ENCODE results near the gene FNTB. TPM values are rescaled to one million over a fixed set of nuclear protein-coding genes. Genes with fewer than 3 reads are reported as not detected.

The FNTB gene
- total and polyA plus RNA-seq, 9 of the 15 experiments (the other 6 are each of a cell fraction or from before 2014, with no cell fraction given), result 6.9 to 23.2 (median 12.2) TPM

DNA sequence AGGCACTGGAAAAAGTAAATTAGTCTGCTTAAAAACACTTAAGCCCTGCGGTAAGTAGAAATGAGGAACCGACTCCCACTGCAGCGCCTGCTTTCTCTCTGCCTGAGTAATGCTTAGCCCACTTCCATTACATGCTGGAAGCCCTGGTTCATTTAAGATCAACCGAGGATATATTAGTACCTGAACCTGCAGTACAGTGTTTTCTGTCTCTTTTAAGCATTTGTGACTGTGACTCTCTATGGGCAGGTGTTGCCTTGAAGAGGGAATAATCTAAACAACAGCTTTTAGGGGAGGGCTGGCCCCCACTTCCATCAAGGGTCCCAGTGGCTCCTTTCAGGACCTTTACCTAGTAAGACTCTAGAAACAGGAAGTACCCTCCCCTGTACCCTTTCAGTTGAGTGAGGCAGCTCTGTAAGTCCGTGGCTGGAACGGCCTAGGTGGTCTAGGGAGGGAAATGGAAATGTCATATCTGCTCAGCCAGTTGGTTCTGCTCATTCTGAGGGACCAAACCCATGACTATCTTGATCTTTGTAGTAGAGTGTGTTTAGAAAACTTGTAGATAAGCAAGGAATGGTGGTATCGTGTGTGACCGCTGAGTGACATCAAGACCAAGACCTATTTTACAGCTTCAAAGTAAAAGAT lies 56.2 kb downstream of the FNTB start (continued):
- no peak for TF ChIP-seq SIX5 (IDR thresholded peaks at IDR 0.05; ENCODE audit: borderline replicate concordance in 1 of 2, insufficient read depth in 1 of 2, low read depth in 1 of 2, low read length in 2 of 2)
- no peak for TF ChIP-seq POLR2H (tag; IDR thresholded peaks at IDR 0.05; ENCODE audit: low read depth)
- TF ChIP-seq ZKSCAN3 (CRISPR knock-in tag; IDR thresholded peaks at IDR 0.05), result no peak
- no peak for TF ChIP-seq STAG1 (CRISPR knock-in tag; IDR thresholded peaks at IDR 0.05; ENCODE audit: borderline replicate concordance)
- no peak for TF ChIP-seq BCL6 (CRISPR knock-in tag; IDR thresholded peaks at IDR 0.05)
- TF ChIP-seq, protein P1, sequence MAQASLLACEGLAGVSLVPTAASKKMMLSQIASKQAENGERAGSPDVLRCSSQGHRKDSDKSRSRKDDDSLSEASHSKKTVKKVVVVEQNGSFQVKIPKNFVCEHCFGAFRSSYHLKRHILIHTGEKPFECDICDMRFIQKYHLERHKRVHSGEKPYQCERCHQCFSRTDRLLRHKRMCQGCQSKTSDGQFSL (CRISPR knock-in tag; IDR thresholded peaks at IDR 0.05), result no peak
- TF ChIP-seq, protein P1 (tag; IDR thresholded peaks at IDR 0.05), result no peak
- TF ChIP-seq, protein P2, sequence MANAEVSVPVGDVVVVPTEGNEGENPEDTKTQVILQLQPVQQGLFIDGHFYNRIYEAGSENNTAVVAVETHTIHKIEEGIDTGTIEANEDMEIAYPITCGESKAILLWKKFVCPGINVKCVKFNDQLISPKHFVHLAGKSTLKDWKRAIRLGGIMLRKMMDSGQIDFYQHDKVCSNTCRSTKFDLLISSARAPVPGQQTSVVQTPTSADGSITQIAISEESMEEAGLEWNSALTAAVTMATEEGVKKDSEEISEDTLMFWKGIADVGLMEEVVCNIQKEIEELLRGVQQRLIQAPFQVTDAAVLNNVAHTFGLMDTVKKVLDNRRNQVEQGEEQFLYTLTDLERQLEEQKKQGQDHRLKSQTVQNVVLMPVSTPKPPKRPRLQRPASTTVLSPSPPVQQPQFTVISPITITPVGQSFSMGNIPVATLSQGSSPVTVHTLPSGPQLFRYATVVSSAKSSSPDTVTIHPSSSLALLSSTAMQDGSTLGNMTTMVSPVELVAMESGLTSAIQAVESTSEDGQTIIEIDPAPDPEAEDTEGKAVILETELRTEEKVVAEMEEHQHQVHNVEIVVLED (CRISPR knock-in tag; IDR thresholded peaks at IDR 0.05), result no peak
- TF ChIP-seq SREBF1 (IDR thresholded peaks at IDR 0.05; ENCODE audit: borderline replicate concordance, low read depth, low read length), result no peak
- TF ChIP-seq, protein P3, sequence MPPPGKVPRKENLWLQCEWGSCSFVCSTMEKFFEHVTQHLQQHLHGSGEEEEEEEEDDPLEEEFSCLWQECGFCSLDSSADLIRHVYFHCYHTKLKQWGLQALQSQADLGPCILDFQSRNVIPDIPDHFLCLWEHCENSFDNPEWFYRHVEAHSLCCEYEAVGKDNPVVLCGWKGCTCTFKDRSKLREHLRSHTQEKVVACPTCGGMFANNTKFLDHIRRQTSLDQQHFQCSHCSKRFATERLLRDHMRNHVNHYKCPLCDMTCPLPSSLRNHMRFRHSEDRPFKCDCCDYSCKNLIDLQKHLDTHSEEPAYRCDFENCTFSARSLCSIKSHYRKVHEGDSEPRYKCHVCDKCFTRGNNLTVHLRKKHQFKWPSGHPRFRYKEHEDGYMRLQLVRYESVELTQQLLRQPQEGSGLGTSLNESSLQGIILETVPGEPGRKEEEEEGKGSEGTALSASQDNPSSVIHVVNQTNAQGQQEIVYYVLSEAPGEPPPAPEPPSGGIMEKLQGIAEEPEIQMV (tag; conservative IDR thresholded peaks at IDR 0.05; ENCODE audit: low read depth), result no peak
- TF ChIP-seq SMARCE1 (IDR thresholded peaks at IDR 0.05), result peak; percentile 94
- TF ChIP-seq ZNF263 (CRISPR knock-in tag; IDR thresholded peaks at IDR 0.05; ENCODE audit: borderline replicate concordance), result no peak
- TF ChIP-seq, protein P4, sequence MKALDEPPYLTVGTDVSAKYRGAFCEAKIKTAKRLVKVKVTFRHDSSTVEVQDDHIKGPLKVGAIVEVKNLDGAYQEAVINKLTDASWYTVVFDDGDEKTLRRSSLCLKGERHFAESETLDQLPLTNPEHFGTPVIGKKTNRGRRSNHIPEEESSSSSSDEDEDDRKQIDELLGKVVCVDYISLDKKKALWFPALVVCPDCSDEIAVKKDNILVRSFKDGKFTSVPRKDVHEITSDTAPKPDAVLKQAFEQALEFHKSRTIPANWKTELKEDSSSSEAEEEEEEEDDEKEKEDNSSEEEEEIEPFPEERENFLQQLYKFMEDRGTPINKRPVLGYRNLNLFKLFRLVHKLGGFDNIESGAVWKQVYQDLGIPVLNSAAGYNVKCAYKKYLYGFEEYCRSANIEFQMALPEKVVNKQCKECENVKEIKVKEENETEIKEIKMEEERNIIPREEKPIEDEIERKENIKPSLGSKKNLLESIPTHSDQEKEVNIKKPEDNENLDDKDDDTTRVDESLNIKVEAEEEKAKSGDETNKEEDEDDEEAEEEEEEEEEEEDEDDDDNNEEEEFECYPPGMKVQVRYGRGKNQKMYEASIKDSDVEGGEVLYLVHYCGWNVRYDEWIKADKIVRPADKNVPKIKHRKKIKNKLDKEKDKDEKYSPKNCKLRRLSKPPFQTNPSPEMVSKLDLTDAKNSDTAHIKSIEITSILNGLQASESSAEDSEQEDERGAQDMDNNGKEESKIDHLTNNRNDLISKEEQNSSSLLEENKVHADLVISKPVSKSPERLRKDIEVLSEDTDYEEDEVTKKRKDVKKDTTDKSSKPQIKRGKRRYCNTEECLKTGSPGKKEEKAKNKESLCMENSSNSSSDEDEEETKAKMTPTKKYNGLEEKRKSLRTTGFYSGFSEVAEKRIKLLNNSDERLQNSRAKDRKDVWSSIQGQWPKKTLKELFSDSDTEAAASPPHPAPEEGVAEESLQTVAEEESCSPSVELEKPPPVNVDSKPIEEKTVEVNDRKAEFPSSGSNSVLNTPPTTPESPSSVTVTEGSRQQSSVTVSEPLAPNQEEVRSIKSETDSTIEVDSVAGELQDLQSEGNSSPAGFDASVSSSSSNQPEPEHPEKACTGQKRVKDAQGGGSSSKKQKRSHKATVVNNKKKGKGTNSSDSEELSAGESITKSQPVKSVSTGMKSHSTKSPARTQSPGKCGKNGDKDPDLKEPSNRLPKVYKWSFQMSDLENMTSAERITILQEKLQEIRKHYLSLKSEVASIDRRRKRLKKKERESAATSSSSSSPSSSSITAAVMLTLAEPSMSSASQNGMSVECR (CRISPR knock-in tag; IDR thresholded peaks at IDR 0.05), result no peak
- no peak for TF ChIP-seq RFX7 (CRISPR knock-in tag; IDR thresholded peaks at IDR 0.05)
- no peak for TF ChIP-seq SMARCA5 (IDR thresholded peaks at IDR 0.05)
- no peak for TF ChIP-seq POLR2AphosphoS2 (IDR thresholded peaks at IDR 0.05; ENCODE audit: low read length)
- no peak for TF ChIP-seq ATF1 (CRISPR knock-in tag; IDR thresholded peaks at IDR 0.05)
- peak; percentile 50 for TF ChIP-seq ATF1 (tag; IDR thresholded peaks at IDR 0.05)
- no peak for TF ChIP-seq PHB (CRISPR knock-in tag; IDR thresholded peaks at IDR 0.05)
- no peak for TF ChIP-seq ZNF586 (CRISPR knock-in tag; conservative IDR thresholded peaks at IDR 0.05)
- TF ChIP-seq ZNF583 (CRISPR knock-in tag; IDR thresholded peaks at IDR 0.05), result 0 out of 2 replicates have a peak, but pooled peaks have one; percentile 41
- no peak for TF ChIP-seq NELFE (IDR thresholded peaks at IDR 0.05; ENCODE audit: insufficient read depth, insufficient read length)

Measured in K562 (cell line).